Measurements from ENCODE around the gene NOC2L. TPM values are rescaled to one million over a fixed set of nuclear protein-coding genes. Genes with fewer than 3 reads are reported as not detected.

NOC2L gene
- total and polyA plus RNA-seq, 9 donors = 17.8 to 55.2 (median 41.4) TPM

DNA sequence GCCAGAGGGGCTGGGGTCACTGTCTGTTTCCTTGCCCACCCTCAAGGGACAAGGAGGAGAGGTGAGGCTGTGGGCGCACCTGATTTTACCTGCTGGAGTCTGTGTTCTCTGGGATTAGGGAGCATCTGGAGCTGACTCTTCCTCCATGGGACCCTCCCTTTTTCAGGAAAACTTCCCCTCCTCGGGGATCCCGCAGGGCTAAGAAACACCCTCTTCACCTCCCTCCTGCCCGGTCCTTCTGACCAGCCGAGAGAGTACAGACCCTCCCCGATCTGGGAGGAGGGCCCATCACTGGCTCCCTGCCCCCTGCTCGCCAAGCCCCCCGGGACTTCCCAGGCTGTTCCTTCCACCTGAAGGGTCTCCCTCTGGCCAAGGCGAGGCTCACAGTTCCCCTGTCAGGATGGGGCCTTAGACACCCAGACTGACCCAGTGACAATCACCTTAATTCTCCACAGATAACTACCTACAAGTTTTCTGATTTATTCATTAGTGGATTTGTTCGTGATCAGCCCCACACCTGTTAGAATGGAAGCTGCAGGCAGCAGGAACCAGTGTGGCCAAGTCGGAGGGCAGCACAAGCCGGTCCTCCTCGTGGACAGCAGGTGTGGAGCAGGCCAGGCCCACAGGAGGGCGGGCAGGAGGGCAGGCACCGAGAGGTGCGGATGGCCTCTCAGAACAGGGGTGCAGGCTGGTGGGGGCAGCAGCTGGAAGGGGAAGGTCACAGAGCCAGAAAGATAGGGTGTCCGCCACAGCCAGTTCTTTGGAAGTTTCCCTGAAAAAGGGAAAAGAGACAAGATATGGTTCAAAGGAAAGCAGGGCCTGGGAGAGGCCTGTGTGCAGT, 51.2 kb downstream of the NOC2L start:
- no peaks in the 10 kb centered on the region for H3K27me3 ChIP-seq

DNA sequence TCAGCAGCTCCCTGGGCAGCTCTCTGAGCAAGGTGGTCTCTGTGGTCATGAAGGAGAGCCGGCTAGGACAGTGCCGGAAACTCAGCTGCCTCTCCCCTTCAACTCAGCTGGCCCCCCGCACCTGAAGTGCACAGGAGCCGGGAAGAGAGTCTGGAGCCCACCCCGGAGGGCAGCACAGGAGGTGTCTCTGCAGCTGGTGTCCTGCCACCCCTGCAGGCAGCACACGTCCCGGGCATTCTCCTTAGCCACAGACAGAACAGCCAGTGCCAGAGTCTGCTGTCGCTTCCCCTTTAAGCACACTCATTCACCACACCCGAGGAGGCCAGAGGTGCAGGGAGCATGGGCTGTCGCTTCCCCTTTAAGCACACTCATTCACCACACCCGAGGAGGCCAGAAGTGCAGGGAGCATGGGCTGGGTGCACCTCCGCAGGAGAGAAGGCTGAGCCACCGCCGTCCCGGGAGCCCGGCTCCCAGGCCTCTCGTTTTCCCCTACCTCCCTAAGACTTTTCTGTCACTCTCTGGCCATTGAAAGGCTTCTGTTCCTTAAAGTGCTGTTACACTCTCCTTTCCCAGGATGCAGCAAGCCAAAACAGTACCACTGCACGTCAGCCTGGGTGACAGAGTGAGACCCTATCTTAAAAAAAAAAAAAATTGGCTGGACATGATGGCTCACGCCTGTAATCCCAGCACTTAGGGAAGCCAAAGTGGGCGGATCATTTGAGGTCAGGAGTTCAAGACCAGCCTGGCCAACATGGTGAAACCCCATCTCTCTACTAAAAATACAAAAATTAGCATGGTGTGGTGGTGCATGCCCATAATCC, 52.2 kb downstream of the NOC2L start:
- Histone ChIP-seq H3K27me3 (no peaks in the 10 kb centered on the region), H3K4me1 (ENCODE audit: insufficient read depth) (no peaks in the 10 kb centered on the region), H3K27ac (no peak overlapping the region), H3K9me3 (no peaks in the 10 kb centered on the region), H3K36me3 (no peaks in the 10 kb centered on the region), H3K4me3 (no peak overlapping the region)
- intact Hi-C loops (cut with DNase I) = loop anchor here in 1 of 4 donors (10.0 kb wide), 1 partner anchor 1648 kb away; the partner anchor contains the start of gene TNFRSF14
- peak in 2 of 5 donors; percentile 19 to 33 for DNase-seq
- WGBS, 3 donors = 47 to 69% (median 59%) methylated on average over 19 to 20 of the region's 20 CpGs
- no peak for TF ChIP-seq EP300 (IDR thresholded peaks at IDR 0.05)

More for the DNA sequence above, 51.2 kb downstream of the NOC2L start:
- no peak for TF ChIP-seq EP300 (IDR thresholded peaks at IDR 0.05)
- TF ChIP-seq, protein P1, sequence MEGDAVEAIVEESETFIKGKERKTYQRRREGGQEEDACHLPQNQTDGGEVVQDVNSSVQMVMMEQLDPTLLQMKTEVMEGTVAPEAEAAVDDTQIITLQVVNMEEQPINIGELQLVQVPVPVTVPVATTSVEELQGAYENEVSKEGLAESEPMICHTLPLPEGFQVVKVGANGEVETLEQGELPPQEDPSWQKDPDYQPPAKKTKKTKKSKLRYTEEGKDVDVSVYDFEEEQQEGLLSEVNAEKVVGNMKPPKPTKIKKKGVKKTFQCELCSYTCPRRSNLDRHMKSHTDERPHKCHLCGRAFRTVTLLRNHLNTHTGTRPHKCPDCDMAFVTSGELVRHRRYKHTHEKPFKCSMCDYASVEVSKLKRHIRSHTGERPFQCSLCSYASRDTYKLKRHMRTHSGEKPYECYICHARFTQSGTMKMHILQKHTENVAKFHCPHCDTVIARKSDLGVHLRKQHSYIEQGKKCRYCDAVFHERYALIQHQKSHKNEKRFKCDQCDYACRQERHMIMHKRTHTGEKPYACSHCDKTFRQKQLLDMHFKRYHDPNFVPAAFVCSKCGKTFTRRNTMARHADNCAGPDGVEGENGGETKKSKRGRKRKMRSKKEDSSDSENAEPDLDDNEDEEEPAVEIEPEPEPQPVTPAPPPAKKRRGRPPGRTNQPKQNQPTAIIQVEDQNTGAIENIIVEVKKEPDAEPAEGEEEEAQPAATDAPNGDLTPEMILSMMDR (IDR thresholded peaks at IDR 0.05) = no peak
- intact Hi-C loops (cut with DNase I) = loop anchor here in 1 of 4 donors (10.0 kb wide), 1 partner anchor 1647 kb away; the partner anchor contains the start of gene TNFRSF14
- Histone ChIP-seq H3K4me3 (no peak overlapping the region), H3K36me3 (no peaks in the 10 kb centered on the region), H3K9me3 (no peaks in the 10 kb centered on the region), H3K27ac (no peak overlapping the region), H3K4me1 (ENCODE audit: insufficient read depth) (no peaks in the 10 kb centered on the region)
- DNase-seq = no peak
- 69 to 86% (median 78%) methylated on average over 17 of the region's 17 CpGs for WGBS, 3 donors

DNA sequence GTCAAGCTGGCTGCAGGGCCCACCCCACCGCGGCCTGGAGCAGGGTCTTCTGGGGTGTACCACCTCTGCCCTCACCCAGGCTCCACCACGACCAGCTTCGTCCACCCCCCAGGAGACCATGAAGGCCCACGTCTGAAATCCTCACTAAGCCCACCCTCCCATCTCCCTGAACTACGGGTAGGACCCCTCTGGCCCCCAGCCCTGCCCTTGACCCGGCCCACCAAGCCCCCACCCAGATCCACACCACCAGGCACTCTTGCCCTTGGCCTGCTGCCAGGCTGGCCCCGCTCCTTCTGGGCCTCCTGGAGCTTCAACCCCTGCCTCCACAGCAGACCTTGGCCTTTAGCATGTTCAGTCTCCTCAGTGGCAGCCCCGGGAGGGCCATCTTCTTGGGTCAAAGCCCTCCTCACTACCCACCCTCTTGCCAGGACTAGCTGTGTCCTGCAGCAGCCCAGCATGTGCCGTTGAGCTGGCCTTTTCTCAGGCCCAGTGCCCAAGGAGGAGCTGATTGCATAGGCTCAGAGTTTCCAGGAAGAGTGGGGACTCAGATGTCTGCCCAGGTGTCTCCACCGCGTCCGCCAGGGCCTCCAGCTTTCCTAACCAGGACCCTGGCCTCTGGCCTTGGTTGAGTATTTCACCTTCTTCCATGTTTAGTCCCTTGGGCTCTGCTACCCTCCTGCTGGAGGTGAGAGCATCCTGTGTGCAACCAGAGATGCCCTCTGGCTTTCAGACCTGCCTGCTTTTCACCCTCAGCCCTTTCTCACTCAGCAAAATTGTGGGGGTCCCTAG, 53.1 kb downstream of the NOC2L start:
- intact Hi-C loops (cut with DNase I) = loop anchor here in 1 of 4 donors (10.0 kb wide), 1 partner anchor 1649 kb away; the partner anchor contains the start of gene TNFRSF14
- no peaks in the 10 kb centered on the region for H3K9me3 ChIP-seq
- H3K4me1 ChIP-seq (ENCODE audit: insufficient read depth) = no peaks in the 10 kb centered on the region

DNA sequence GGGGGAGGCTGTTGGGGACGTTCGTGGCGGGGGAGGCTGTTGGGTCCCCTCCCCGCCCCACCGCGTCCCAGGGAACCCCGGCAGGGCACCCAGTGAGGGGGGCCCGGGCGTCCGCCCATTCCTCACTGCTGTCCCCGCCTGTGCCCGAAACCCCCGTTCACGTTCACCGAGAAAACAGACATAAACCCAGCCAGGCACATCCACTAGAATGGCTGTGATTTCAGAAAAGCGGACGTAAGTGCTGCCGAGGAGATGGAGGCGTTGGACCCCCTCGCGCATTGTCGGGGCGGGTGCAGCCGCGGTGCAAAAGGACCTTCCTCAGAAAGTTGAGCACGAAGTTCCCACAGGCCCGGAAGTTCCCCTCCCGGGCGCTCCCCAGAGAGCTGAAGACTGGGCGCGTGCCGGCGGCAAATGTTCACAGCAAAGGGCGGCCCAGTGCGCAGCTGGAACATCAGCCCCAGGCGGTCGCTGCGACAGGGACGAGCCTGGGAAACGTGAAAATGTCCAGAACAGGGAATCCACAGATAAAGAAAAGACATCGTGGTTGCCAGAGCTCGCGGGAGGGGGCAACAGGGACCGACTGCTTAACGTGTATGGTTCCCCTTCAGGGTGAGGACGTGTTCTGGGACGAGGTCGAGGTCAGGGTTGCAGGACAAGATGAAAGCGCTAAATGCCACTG, 53.8 kb downstream of the NOC2L start:
- TF ChIP-seq, protein P1 (IDR thresholded peaks at IDR 0.05) = no peak
- TF ChIP-seq EP300 (IDR thresholded peaks at IDR 0.05) (no peak), POLR2A (IDR thresholded peaks at IDR 0.05) (no peak)
- no peak overlapping the region for H3K27ac ChIP-seq
- no peaks in the 10 kb centered on the region for H3K36me3 ChIP-seq
- peak in 4 of 5 donors; percentile 16 to 64 (median 34) for DNase-seq
- H3K27me3 ChIP-seq = no peaks in the 10 kb centered on the region
- H3K4me1 ChIP-seq (ENCODE audit: insufficient read depth) = no peaks in the 10 kb centered on the region
- WGBS, 3 donors = 8 to 17% (median 10%) methylated on average over 39 to 49 of the region's 49 CpGs
- H3K9me3 ChIP-seq = no peaks in the 10 kb centered on the region
- H3K4me3 ChIP-seq = no peak overlapping the region
- intact Hi-C loops (cut with DNase I) = loop anchor here in 1 of 4 donors (10.0 kb wide), 1 partner anchor 1650 kb away; the partner anchor contains the start of gene TNFRSF14

More for the DNA sequence above, 53.1 kb downstream of the NOC2L start:
- WGBS, 3 donors = 59 to 72% (median 60%) methylated on average over 13 of the region's 13 CpGs
- peak in 4 of 5 donors; percentile 18 to 51 (median 37) for DNase-seq
- TF ChIP-seq EP300 (IDR thresholded peaks at IDR 0.05) (no peak), POLR2A (IDR thresholded peaks at IDR 0.05) (no peak)
- TF ChIP-seq, protein P1 (IDR thresholded peaks at IDR 0.05) = no peak
- Histone ChIP-seq H3K27me3 (no peaks in the 10 kb centered on the region), H3K27ac (no peak overlapping the region), H3K4me3 (no peak overlapping the region), H3K36me3 (no peaks in the 10 kb centered on the region)

Data from ovary (tissue), 9 donors.